Smooth muscle cell (in vitro differentiated cells): ENCODE measurements around the gene BCL11A. TPM values are rescaled to one million over a fixed set of nuclear protein-coding genes. Genes with fewer than 3 reads are reported as not detected.

Source experiments
- DNase-seq: peaks from one replicate; lab custom pipeline; 2025; ENCODE audit not compliant: unreplicated experiment; lab: John Stamatoyannopoulos, UW
- H2AFZ ChIP-seq: fragments of 200-600 bp; sonication (generic); 2 replicates; pipeline ENCODE4 v1.6.0; 2016; ENCODE audit warnings: antibody characterized with exemption, low read depth, mild to moderate bottlenecking
- H3F3A ChIP-seq: fragments of 200-600 bp; sonication (generic); 2 replicates; pipeline ENCODE4 v1.6.0; 2017; ENCODE audit warnings: antibody characterized with exemption, low read depth
- H3K27ac ChIP-seq: fragments of 200-600 bp; sonication (generic); 2 replicates; pipeline ENCODE4 v1.5.1; 2016; ENCODE audit warnings: low read depth, mild to moderate bottlenecking
- H3K27me3 ChIP-seq: fragments of 200-600 bp; sonication (generic); 2 replicates; pipeline ENCODE4 v1.6.1; 2016; ENCODE audit warnings: low read depth, mild to moderate bottlenecking
- H3K36me3 ChIP-seq: fragments of 200-600 bp; sonication (generic); 2 replicates; pipeline ENCODE4 v1.5.1; 2016; ENCODE audit warnings: low read depth
- H3K4me1 ChIP-seq: fragments of 200-600 bp; sonication (generic); 2 replicates; pipeline ENCODE4 v1.5.1; 2016; ENCODE audit warnings: low read depth
- H3K4me2 ChIP-seq: fragments of 200-600 bp; sonication (generic); 2 replicates; pipeline ENCODE4 v1.6.0; 2016; ENCODE audit warnings: mild to moderate bottlenecking
- H3K4me3 ChIP-seq: fragments of 200-600 bp; sonication (generic); 2 replicates; pipeline ENCODE4 v1.5.1; 2016; ENCODE audit warnings: mild to moderate bottlenecking
- H3K79me2 ChIP-seq: fragments of 200-600 bp; sonication (generic); 2 replicates; pipeline ENCODE4 v1.6.0; 2016; ENCODE audit warnings: low read depth, mild to moderate bottlenecking
- H3K9ac ChIP-seq: fragments of 200-600 bp; sonication (generic); 2 replicates; pipeline ENCODE4 v1.6.0; 2016; ENCODE audit warnings: low read depth
- H3K9me3 ChIP-seq: fragments of 200-600 bp; sonication (generic); replicated peaks from 2 replicates; pipeline ENCODE4 v1.5.1; 2016; ENCODE audit warnings: low read depth
- H4K20me1 ChIP-seq: fragments of 200-600 bp; sonication (generic); 2 replicates; pipeline ENCODE4 v1.6.0; 2016; ENCODE audit warnings: low read depth
- WGBS: methylation state at CpG from one replicate; pipeline ENCODE4 v1.1.7; 2016; ENCODE audit warnings: low lambda C conversion rate; 5-methylcytosine and 5-hydroxymethylcytosine counted together
- polyA plus RNA-seq: library from polyadenylated mRNA; unstranded; fragments of >200 nt; fragmentation: Nextera tagmentation; extraction: Ambion mirVana; gene quantifications from 2 replicates; pipeline ENCODE4 v1.2.1, GENCODE V29; 2016
- total RNA-seq: library from RNA; depleted of rRNA; stranded (reverse); fragments of >200 nt; gene quantifications from 2 replicates; pipeline ENCODE4 v1.2.3, GENCODE V29; 2014
- TF ChIP-seq, protein P1 (sequence below): fragments of 200-600 bp; sonication (generic); IDR thresholded peaks from 2 replicates; pipeline ENCODE4 v1.5.1; 2017; ENCODE audit warnings: borderline replicate concordance, mild to moderate bottlenecking, antibody characterized with exemption; ENCODE audit not compliant: insufficient read depth, poor library complexity, severe bottlenecking

The BCL11A gene
- total and polyA plus RNA-seq, 2 experiments from 2014 or later, result 15.8 to 20.0 TPM

DNA sequence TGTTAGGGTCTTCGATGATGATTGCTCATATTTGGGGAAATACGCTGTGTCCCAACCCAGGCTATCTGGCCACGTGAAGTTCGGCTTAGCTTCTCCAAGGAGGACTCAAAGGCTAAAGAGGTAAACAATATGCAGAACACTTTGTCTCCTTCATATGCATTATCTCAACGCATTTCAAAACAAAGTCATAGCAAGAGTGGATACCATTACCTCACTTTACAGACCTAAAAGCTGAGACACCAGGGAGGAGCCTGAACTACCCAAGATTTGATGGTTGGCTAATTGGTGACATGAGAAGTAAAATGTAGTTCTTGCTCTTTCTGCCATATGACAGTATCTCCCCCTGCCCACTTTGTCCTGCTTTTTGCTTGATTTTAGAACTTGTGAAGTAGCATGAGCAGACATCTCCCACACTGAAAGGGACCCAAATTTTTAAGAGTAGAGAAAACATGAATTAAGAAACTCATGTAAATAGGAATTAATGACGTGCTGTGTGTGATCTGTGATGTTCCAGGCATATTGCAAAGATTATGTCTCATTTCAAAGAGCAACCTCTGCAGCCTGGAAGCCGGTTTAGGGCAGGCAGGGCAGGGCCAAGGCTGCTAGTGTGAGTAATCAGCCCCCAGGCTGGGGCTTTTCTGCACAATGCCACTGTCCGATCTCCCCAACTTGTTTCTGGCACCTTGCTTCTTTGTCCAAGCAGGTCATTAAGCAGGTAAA, 144.5 kb downstream of the BCL11A start:
- no peak overlapping the region for H3K9ac ChIP-seq
- TF ChIP-seq, protein P1, sequence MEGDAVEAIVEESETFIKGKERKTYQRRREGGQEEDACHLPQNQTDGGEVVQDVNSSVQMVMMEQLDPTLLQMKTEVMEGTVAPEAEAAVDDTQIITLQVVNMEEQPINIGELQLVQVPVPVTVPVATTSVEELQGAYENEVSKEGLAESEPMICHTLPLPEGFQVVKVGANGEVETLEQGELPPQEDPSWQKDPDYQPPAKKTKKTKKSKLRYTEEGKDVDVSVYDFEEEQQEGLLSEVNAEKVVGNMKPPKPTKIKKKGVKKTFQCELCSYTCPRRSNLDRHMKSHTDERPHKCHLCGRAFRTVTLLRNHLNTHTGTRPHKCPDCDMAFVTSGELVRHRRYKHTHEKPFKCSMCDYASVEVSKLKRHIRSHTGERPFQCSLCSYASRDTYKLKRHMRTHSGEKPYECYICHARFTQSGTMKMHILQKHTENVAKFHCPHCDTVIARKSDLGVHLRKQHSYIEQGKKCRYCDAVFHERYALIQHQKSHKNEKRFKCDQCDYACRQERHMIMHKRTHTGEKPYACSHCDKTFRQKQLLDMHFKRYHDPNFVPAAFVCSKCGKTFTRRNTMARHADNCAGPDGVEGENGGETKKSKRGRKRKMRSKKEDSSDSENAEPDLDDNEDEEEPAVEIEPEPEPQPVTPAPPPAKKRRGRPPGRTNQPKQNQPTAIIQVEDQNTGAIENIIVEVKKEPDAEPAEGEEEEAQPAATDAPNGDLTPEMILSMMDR, result no peak
- no peaks in the 10 kb centered on the region for H3F3A ChIP-seq
- peak overlapping the region; percentile 40 for H3K4me2 ChIP-seq
- no peak for DNase-seq
- no peaks in the 10 kb centered on the region for H3K79me2 ChIP-seq
- WGBS, result 58% methylated on average over 8 of the region's 8 CpGs
- H3K4me3 ChIP-seq, result no peak overlapping the region
- peaks cover 19% of the 10 kb centered on the region for H3K4me1 ChIP-seq
- no peak overlapping the region for H2AFZ ChIP-seq
- H3K9me3 ChIP-seq, result no peaks in the 10 kb centered on the region
- no peaks in the 10 kb centered on the region for H4K20me1 ChIP-seq
- H3K27ac ChIP-seq, result no peak overlapping the region
- H3K27me3 ChIP-seq, result no peaks in the 10 kb centered on the region
- H3K36me3 ChIP-seq, result no peaks in the 10 kb centered on the region

- no peak for DNase-seq
- H3K27ac ChIP-seq, result peak overlapping the region; percentile 9
- H3K4me2 ChIP-seq, result peak overlapping the region; percentile 40
- no peak overlapping the region for H3K4me3 ChIP-seq
- WGBS, result 50% methylated on average over 1 of the region's 1 CpG
- H2AFZ ChIP-seq, result no peak overlapping the region
- peaks cover 19% of the 10 kb centered on the region for H3K4me1 ChIP-seq
- H3K36me3 ChIP-seq, result no peaks in the 10 kb centered on the region
- H3K9ac ChIP-seq, result no peak overlapping the region
- no peaks in the 10 kb centered on the region for H3K27me3 ChIP-seq
- TF ChIP-seq, protein P1, result no peak
- H3F3A ChIP-seq, result no peaks in the 10 kb centered on the region
- no peaks in the 10 kb centered on the region for H3K9me3 ChIP-seq
- no peaks in the 10 kb centered on the region for H4K20me1 ChIP-seq
- H3K79me2 ChIP-seq, result no peaks in the 10 kb centered on the region
Measured at GRCh38 chr2:60408207-60408606, 145.2 kb downstream of the BCL11A start.

GRCh38 chr2:60407398-60407797, 146.1 kb downstream of the BCL11A start:
- TF ChIP-seq, protein P1, result no peak
- Histone ChIP-seq H3K9me3 (no peaks in the 10 kb centered on the region), H3K27me3 (no peaks in the 10 kb centered on the region), H3K4me1 (peaks cover 19% of the 10 kb centered on the region), H3K36me3 (no peaks in the 10 kb centered on the region), H3K4me2 (peak overlapping the region; percentile 70), H3K9ac (no peak overlapping the region), H3K27ac (peak overlapping the region; percentile 17), H4K20me1 (no peaks in the 10 kb centered on the region), H2AFZ (no peak overlapping the region), H3K79me2 (no peaks in the 10 kb centered on the region), H3F3A (no peaks in the 10 kb centered on the region), H3K4me3 (no peak overlapping the region)
- DNase-seq, result no peak
- WGBS, result 36% methylated on average over 2 of the region's 2 CpGs

DNA sequence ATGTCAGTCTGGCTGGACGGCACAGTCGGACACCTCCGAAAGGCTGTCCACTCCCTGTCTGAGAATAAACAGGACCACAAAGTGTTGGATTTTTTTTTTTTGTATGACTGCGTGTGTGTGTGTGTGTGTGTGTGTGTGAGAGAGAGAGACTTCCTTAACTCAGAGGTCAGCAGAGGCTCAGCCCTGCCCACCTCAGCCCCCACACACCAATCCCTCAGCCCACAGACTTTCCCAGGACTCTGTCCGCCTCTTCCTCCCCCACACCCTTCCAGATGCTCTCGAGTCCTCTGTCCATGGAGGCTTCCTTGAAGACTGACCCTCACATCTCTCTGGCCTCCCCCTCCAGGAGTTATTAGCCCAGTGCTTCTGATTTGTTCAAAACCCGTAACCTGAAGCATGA, 147.3 kb downstream of the BCL11A start:
- H3K4me2 ChIP-seq, result peak overlapping the region; percentile 70
- no peaks in the 10 kb centered on the region for H3K79me2 ChIP-seq
- no peak for DNase-seq
- H4K20me1 ChIP-seq, result no peaks in the 10 kb centered on the region
- H3K36me3 ChIP-seq, result no peaks in the 10 kb centered on the region
- H3K9ac ChIP-seq, result no peak overlapping the region
- no peak overlapping the region for H2AFZ ChIP-seq
- no peaks in the 10 kb centered on the region for H3K27me3 ChIP-seq
- H3F3A ChIP-seq, result no peaks in the 10 kb centered on the region
- no peak overlapping the region for H3K4me3 ChIP-seq
- no peaks in the 10 kb centered on the region for H3K9me3 ChIP-seq
- H3K4me1 ChIP-seq, result peaks cover 17% of the 10 kb centered on the region
- TF ChIP-seq, protein P1, result no peak
- WGBS, result 21% methylated on average over 7 of the region's 7 CpGs
- peak overlapping the region; percentile 6 for H3K27ac ChIP-seq
